GM18517 (cell line): ENCODE results near the gene WASF2.
A peak's percentile ranks its signal among the peaks of the same experiment; 100 is the strongest.
"Not testable (repeated sequence)": the region's sequence is repeated elsewhere in the genome, so short reads cannot be mapped to it uniquely, and the experiment has no call there.

Experiments
- ATAC-seq: cut with Tn5 transposase; IDR thresholded peaks from one replicate; pipeline ENCODE4 v1.9.1; 2021; ENCODE audit warnings: mild to moderate bottlenecking, moderate library complexity; ENCODE audit not compliant: unreplicated experiment

The WASF2 gene

DNA sequence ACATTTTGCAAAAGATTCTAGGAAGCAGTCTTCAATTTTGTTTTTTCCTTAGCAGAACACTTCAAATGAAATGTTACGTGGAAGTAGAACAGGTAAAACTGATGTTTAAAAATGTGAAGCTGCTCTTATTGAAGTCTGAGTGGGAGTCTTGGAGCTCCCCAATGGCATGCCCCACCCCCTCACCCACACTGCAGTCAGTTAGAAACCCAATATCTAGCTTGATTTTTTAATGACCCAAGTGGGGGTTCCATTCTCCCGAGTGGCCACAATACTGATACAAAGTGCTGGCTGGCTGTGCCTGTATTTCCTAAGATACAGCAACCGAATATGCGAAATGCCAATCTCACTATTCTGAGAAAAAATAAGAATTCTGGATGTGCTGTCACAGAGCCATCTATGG, 66.3 kb downstream of the WASF2 start:
- no peak for ATAC-seq

- peak; percentile 62 for ATAC-seq
Observed at GRCh38 chr1:27418326-27419185, 71.4 kb downstream of the WASF2 start.

- no peak for ATAC-seq
Observed at GRCh38 chr1:27417713-27418112, 72.3 kb downstream of the WASF2 start.

DNA sequence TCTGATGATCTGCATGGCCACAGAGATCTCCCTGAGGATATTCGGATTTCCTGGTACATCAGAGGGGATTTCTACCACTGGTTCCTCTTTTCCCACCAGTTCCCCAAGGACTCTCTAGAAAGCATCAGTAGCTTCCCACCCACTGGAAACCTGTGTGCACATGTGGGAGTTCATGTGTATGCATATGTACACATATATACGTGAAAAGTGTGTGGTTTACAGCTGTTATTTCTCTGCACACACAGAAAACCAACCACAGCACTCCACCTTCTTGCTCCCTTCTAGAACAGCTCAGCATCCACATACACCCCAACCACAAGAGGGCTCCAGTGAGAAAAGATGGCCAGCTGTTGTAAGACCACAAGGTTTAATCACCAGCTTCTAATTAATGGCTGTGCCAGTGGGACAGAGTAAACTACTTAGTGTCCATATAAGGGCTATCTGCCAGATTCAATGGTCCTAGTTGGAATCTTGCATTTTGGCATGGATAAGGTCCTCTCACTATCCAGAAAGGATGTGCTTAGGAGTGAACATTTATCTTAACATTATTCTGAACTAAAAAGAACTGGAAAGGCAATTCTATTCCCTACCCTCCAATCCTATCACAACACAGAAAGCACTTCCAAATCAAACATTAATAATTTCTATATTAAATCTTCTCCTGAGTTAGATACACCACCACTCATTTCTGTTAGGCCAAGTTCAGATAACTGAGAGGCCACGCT, 73.4 kb downstream of the WASF2 start:
- ATAC-seq = no peak

- no peak for ATAC-seq
Observed at GRCh38 chr1:27414091-27414490, 75.9 kb downstream of the WASF2 start.

DNA sequence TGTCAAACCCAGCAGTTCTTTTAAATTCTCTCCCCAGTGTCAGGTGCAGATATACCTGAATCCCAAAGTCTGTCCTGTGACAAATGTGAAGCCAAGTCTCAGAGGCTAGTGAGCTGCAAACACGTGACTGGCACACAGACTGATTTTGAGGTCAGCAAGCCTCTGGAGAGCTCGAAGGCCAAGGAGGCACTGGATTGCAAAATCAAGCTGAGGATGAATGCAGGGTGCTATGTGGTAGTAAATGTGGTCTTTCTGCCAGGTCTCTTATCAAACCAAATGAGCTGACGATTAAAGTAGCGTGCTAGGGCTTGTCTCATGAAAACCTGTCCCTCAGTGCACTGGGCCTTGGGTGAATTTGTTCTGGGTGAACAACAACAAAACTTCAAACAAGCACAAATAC, 77.0 kb downstream of the WASF2 start:
- no peak for ATAC-seq

GRCh38 chr1:27412502-27412901, 77.5 kb downstream of the WASF2 start:
- ATAC-seq = no peak

DNA sequence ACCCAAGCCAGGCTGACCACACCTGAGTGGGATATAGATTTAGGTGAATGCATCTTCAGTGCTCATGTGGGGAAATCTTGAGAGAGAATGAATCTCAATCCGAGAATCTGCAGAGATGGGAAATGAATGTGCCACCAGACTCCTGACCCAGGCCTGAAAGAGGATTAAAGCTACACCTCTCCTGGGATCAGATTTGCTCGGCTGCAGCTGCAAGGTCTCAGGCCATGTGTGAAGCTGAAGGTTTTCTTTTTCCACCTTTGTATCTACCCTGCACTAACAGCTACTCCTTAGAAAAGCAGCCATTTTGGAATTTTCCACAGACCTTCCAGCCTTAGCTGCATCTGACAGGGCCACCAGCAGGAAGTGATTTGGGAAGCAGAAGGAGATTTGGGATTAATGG, 79.3 kb downstream of the WASF2 start:
- ATAC-seq = no peak

- ATAC-seq = no peak
Observed at GRCh38 chr1:27409669-27410068, 80.3 kb downstream of the WASF2 start.

DNA sequence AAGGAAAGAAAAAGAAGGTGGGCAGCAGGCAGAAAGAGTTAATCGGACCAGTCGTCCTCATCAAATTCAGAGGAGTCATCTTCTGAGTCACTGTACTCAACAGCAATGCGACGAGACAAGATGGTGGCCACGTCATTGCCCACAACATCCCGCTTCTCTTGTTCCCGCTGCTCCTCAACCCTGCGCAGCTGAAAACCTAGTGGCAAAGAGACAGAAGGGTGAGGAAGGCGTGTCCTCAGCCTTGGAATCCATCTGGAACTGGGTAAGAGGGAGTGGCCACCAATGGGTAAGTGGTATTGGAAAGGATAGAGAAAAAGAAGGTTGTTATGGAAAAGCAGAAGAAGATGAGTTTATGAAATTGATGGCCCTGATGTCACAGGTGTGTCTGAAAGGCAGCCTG, 81.8 kb downstream of the WASF2 start:
- ATAC-seq = no peak

GRCh38 chr1:27406791-27407190, 83.2 kb downstream of the WASF2 start:
- not testable (repeated sequence) for ATAC-seq

GRCh38 chr1:27406362-27406680, 83.6 kb downstream of the WASF2 start:
- no peak for ATAC-seq

- not testable (repeated sequence) for ATAC-seq
Observed at GRCh38 chr1:27405598-27406361, 84.2 kb downstream of the WASF2 start.

- no peak for ATAC-seq
Observed at GRCh38 chr1:27405074-27405473, 84.9 kb downstream of the WASF2 start.

DNA sequence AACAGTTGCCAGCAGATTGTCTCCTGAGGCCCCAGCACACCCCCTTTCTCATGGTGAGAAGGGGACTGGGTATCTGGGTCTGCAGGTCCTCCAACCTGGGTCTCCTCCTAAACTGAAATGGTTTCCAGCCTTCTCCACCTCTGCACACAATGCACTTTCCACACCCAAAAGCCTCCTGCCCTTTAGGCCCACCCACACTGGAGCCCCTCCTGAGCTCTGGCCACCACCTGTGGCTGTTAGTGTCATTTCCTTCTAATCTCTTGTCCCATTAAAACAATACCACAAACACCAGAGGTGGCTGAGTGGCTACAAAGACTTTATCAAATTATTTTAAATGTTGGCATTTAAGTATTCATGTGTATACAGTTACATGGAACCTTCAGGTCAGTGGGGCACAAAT, 86.0 kb downstream of the WASF2 start:
- ATAC-seq = no peak

DNA sequence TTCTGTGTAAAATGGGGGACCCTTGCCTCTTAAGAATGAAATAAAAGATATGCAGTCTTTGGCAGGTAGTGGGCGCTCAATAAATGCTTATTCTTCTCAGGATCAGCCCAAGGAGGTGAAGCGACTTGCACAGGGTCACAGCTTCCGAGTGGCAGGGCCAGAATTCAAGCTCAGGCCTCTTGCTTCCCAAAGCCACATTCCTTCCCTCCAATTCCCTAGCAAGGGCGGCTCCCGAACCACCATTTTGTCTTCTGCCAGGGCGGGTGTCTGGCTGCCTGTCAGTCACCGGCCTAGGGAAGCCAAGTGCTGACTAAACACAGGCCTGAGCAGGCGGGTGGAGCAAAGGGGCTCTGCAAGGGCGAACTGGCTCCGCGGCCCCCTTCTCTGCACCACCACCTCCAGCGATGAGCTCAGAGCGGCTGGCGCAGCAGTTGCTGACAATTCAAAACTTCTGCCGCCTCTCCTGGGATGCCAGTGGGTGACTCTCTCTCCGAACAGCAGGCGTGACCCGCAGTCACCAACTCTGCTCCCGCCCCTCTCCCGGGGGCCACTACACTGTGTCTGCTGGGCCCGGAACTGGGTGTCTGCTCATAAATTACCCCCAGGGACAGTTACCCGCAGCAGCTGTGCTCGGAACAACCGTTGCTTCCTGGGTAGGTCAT, 86.8 kb downstream of the WASF2 start:
- no peak for ATAC-seq

DNA sequence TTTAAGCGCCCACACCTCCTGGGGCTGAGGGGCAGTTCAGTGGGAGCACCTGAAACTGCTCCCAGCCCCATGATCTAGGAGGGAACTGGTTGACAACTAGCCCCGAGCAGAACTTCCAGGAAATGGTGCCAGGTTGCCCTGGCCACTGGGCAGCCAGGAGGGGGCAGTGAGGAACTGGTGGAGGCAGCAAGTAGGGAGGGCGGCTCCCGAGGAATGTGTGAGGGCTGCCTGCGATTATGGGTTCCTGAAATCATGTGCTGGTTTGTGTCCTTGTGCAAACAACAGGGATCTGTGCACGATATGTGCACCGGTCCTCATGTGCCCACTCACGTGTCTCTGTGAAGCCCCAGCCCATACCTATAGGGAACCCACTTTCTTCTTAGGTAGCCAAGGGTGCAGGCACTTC, 87.6 kb downstream of the WASF2 start:
- no peak for ATAC-seq

- ATAC-seq = no peak
Observed at GRCh38 chr1:27400963-27401341, 89.0 kb downstream of the WASF2 start.

- no peak for ATAC-seq
Observed at GRCh38 chr1:27400082-27400962, 89.6 kb downstream of the WASF2 start.
